NCI-H82 (cell line): ENCODE measurements around the gene SCG2.

Source experiments
- DNase-seq: peaks from one replicate; lab custom pipeline; 2025; lab: John Stamatoyannopoulos, UW

Gene SCG2

DNA sequence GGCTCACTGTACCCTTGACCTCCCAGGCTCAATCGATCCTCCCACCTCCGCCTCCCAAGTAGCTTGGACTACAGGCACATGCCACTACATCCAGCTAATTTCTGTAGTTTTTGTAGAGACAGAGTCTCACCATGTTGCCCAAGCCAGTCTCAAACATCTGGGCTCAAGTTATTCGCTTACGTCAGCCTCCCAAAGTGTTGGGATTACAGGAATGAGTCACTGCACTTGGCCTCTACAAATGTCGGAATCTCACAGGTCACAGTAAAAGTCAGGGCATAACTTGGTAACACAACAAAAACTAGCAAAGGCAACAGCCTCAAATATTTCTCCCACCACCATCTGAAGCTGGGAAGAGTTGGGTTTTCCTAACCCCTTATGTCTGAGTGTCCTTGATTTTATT, 25.3 kb downstream of the SCG2 start:
- no peak for DNase-seq

DNA sequence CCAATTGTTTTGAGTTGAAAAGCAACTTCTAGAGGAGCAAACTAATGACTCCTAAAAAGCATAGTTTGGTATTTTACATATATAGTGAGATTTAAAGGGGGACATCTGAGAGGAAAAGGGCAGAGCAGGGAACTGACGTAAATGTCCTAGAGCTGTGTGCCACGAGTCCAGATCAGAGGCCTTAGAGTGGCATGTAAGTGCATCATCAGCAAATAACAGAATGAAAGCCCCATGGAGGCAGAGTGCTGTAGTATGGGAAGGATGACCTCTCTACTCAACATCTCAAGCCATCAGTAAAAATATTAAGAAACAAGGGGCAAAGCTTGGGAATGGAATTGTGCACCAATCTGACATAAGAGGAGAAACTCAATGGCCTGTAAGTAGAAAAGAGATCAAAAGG, 31.4 kb downstream of the SCG2 start:
- DNase-seq, result no peak

DNA sequence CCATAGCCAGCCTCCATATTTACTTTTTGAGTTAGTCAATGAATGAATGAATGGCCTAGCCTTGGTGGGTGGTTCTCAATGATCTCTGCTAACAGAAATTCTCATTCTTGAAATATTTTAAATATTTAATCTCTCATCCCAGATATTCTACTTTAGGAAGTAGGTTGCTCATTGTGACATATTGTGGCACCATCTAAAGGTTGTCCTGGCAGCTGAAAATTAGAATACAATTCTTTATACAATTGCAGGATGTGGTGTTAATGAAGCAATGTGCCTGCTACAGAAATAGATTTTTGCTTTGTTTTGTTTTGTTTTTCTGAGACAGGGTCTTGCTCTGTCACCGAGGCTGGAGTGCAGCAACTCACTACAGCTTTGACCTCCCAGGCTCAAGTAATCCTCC, 35.8 kb downstream of the SCG2 start:
- DNase-seq, result no peak

DNA sequence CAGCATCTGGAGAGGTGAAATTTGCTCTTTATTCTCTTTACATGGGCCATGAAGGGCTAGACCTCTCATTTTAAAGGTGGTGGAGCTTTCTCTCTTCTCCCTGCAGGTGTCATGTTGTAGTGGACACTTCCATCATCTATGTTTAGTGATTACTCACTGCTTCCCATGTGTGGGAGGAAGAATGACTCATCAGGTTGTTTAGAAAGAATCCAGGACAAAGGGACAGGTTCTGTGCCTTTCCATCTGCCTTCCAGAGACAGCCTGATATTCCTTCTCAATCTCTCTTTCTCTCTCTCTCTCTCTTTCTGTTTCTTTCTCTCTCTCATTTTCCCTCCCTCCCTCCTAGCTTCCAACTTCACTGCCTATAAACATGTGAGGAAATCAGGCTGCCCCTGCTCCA, 38.7 kb downstream of the SCG2 start:
- DNase-seq, result no peak

DNA sequence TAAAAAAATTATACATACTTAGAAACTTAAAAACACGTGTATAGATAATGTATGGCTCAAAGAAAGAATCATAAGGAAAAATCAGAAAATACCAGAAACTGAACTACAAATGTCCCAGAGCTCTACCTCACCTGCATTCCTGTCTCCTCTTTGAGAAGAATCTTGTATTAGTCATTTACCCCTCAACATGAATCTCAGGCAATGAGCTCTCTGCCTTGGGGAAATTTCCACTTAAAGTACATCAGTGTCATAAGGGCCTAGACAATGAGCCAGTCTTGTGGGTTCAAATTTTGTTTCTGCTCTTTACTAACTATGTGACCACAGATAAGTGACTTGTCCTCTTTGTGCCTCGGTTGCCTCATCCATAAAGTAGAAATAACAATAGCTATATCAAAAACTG, 40.1 kb downstream of the SCG2 start:
- DNase-seq, result no peak

DNA sequence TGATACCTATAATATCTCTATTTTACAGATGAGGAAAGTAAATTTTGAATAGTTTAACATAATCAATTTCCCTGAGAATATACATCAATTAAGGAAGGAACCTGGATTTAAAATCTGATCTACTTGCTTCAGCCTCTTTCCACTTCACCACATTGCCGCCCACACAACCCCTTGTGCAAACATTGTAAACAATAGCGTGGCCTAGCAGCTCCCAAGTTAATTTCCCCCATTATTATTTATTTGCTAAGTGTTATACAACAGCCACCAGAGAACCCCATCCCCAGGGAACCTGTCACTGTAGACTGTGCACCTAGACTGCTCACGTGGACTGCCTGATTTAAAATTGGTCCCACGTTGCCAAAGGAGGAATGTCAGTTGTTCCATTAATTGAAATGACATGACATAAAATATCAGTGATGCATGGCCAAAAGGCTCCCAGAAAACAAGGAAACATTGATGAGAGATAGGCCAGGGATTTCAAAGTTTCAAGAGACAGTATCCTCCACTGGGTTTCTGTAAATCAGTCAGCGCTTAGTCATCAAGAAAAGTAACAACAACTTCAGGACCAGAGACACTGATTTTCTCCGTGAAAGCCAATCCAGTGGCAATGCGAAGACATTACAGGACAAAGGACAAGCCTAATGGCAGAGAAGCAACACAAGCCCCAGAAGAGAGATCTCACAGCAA, 41.3 kb downstream of the SCG2 start:
- DNase-seq, result no peak

DNA sequence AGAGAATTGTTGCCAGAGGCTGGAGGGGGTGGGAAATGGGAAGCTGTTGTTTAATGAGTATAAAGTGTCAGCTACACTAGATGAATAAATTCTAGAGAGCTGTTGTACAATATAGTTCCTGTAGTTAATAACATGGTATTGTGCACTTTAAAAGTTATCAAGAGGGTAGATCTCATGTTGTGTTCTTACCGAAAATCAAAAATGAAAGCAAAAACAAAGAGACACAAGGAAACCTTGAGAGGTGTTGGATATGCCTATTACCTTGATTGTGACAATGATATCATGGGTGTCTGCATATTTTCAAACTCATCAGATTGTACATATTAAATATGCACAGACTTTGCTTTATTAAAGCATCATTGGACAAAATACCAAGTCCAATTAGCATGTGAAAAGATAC, 43.2 kb downstream of the SCG2 start:
- no peak for DNase-seq

DNA sequence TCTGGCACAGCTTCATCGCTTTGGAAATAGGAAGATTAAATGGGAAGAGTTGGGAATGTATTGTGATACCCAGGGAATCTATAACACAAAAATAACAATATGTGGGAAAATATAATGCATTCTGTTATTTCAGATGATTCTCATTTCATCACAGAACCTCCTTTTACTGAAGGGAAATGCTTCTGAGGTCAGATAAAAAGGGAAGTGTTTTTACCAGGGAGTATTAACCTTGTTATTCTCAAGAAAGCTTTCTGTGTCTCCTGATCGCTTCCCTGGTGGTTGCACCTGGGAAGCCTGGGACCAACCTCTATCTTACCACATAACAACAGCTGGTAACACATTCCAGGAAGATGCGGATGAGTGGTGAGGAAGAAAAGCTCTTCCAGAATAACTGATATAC, 47.2 kb downstream of the SCG2 start:
- DNase-seq, result no peak

DNA sequence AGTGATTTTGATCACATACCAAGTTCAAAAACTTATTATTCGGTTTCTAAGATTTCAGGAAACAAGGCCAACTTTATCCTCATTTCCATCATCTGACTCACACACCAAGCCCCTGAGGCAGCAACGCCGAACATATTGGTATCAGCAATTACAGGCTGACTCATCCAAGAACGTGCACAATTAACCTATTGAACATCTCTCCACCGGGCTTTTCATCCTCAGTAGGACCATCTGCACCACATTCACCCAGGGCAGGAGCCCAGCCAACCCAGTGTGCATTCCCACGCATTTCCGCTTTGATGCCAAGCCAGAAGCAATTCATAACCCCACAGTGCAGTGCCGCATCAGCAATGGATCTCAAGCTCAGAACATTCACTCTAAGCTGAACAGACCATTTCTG, 52.9 kb downstream of the SCG2 start:
- DNase-seq, result no peak

DNA sequence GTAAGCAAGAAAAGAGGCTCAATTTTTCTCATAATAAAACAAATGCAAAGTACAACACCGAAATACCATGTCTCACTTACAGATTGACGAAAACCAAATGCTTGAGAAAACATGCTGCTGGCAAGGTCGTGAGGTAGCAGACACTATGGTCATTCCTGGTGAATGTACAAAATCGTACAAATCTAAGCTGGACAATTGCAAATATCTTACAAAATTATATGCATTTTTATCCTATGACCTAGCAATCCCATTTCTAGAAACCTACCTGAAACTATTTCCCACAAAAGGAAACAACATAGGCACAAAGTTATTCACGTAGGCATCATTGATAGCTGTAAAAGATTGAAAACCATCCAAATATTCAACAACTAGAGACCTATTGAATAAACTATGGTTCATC, 54.0 kb downstream of the SCG2 start:
- no peak for DNase-seq
